ENCODE results near the gene PODN.

PODN gene

DNA sequence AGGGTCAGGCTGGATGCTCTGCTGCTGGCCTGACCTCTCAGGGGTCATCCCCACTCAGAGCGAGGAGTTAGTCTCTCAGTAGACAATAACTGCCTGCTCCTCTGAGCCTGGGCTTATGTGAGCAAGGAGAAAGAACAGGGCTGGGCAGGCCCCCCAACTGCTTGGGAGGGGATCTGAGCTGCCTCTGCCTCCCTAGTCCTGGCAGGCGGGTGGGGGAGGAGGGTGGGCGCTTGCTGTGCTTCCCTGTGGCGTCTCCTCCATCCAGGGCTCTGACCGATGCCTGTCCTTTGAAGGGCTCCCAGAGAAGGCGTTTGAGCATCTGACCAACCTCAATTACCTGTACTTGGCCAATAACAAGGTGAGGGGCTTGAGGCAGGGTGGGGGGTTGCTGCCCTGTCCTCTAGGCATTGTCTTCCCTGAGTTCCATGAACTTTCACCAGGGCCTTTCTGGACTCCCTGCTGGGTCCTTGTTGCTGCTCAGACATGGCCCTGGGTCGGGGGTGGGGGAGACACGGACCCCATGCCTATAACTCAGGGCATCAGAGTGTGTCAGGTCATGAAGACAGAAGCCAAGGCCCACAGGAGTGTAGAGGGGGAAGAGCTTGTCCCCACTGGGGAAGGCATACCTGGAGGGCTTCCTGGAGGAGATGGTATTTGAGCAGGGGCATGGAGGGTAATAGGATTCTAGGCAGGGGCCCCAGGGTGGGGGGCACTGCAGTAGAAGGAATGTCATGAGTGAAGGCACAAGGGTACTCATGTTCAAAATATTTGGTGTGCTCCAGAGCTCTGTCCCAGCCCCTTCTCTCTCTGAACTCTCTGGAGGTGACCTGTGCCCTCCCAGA is 12.5 kb downstream of the PODN start:
- no peaks in the 10 kb centered on the region for H3K27me3 ChIP-seq
- H3K4me3 ChIP-seq (ENCODE audit: low read depth, low read length): no peak overlapping the region
- TF ChIP-seq, protein P1, sequence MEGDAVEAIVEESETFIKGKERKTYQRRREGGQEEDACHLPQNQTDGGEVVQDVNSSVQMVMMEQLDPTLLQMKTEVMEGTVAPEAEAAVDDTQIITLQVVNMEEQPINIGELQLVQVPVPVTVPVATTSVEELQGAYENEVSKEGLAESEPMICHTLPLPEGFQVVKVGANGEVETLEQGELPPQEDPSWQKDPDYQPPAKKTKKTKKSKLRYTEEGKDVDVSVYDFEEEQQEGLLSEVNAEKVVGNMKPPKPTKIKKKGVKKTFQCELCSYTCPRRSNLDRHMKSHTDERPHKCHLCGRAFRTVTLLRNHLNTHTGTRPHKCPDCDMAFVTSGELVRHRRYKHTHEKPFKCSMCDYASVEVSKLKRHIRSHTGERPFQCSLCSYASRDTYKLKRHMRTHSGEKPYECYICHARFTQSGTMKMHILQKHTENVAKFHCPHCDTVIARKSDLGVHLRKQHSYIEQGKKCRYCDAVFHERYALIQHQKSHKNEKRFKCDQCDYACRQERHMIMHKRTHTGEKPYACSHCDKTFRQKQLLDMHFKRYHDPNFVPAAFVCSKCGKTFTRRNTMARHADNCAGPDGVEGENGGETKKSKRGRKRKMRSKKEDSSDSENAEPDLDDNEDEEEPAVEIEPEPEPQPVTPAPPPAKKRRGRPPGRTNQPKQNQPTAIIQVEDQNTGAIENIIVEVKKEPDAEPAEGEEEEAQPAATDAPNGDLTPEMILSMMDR (IDR thresholded peaks at IDR 0.05; ENCODE audit: low read depth, low read length): no peak
- no peaks in the 10 kb centered on the region for H3K4me1 ChIP-seq
- no peaks in the 10 kb centered on the region for H3K36me3 ChIP-seq
- H3K9me3 ChIP-seq: no peaks in the 10 kb centered on the region
- DNase-seq: no peak

DNA sequence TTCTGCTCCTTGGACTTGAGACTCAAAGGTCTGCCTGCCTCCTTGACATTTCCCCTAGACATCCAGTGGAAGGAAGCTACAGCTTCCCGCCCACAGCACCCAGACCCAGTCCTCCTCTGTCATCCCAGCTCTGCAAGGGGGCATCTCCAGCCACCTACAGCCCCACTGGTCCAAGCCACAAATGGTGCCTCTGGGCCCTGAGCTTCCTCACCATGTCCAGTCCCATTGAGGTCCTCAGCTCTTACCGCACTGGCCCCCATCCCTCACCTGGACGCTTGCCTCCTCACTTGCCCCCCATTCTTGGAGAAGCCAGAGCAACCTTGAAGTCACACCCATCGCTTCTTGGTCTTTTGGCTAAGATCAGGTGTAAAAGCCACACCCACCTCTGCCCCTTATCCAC is 13.2 kb downstream of the PODN start:
- Histone ChIP-seq H3K4me1 (no peaks in the 10 kb centered on the region), H3K4me3 (ENCODE audit: low read depth, low read length) (no peak overlapping the region), H3K36me3 (no peaks in the 10 kb centered on the region), H3K9me3 (no peaks in the 10 kb centered on the region), H3K27me3 (no peaks in the 10 kb centered on the region)
- DNase-seq: no peak
- TF ChIP-seq, protein P1 (IDR thresholded peaks at IDR 0.05; ENCODE audit: low read depth, low read length): no peak

DNA sequence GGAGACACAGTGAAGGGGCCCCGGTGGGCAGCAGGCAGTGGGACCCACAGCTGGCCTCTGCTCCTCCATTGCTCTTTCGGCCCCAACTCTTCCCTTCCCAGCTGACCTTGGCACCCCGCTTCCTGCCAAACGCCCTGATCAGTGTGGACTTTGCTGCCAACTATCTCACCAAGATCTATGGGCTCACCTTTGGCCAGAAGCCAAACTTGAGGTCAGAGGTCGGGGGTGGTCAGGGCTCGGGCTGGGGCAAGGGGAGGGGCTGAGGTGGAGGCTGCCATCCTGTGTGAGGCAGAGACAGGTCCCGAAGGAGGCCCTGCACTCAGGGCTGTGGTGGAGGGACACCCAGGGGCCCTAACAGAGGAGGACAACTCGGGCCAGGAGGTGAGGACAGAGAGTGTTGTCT is 13.7 kb downstream of the PODN start:
- H3K27me3 ChIP-seq: no peaks in the 10 kb centered on the region
- H3K4me3 ChIP-seq (ENCODE audit: low read depth, low read length): no peak overlapping the region
- TF ChIP-seq, protein P1 (IDR thresholded peaks at IDR 0.05; ENCODE audit: low read depth, low read length): no peak
- no peaks in the 10 kb centered on the region for H3K9me3 ChIP-seq
- H3K4me1 ChIP-seq: no peaks in the 10 kb centered on the region
- DNase-seq: no peak
- no peaks in the 10 kb centered on the region for H3K36me3 ChIP-seq

DNA sequence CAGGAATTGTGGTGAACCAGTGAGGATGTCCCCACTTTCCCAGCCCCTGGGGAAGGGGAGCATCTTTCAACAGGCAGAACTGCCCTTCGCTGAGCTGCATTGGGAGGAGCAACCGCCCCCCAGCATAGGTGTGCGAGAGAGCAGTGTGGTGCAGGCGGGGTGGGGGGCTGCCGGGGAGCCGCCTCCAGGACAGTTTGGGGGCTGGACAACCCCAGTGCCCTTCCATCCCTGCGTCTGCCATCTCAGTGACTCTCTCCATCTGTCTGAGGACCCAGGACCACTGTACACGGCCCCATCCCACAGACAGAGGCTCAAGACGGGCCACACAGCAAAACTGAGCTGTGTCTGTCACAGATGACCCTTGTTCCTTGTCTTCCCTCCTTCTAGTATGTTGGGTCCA is 14.2 kb downstream of the PODN start:
- H3K9me3 ChIP-seq: no peaks in the 10 kb centered on the region
- no peak overlapping the region for H3K4me3 ChIP-seq (ENCODE audit: low read depth, low read length)
- TF ChIP-seq, protein P1 (IDR thresholded peaks at IDR 0.05; ENCODE audit: low read depth, low read length): no peak
- DNase-seq: no peak
- H3K27me3 ChIP-seq: no peaks in the 10 kb centered on the region
- H3K4me1 ChIP-seq: no peaks in the 10 kb centered on the region
- no peaks in the 10 kb centered on the region for H3K36me3 ChIP-seq

DNA sequence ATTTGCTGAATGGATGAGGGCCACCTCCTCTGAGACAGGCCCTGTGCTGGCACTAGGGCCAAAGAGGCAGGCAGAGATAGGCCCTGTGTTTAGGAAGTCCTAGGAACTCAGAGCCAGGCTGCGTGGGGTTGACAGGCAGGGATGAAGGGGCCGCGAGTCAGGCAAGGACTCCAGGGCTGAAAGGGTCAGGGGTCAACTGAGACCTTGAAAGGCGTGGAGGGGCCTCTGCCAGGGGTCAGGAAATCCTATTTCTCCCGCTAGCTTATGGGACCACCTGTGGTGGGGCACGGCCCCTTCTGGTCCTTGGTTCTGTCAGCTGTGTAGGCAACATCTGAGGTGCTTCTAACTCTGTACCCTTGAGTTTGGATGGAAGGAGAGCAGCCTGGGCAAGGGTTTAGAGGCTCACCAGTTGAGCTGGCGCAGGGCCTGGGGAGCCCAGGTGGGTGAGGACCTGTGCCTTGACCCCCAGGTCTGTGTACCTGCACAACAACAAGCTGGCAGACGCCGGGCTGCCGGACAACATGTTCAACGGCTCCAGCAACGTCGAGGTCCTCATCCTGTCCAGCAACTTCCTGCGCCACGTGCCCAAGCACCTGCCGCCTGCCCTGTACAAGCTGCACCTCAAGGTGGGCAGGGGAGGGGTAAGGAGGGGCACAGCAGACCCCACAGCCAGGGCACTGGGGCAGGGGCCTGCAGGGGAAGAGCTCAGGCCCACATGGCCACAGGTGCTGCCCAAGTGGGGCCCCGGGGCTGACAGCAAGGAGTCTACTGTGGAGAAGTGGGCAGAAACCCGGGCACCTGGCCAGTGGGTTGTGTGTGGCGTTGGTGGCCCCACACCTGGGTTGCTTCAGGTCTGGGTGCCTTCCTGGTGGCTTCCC is 14.9 kb downstream of the PODN start:
- Histone ChIP-seq H3K4me3 (ENCODE audit: low read depth, low read length) (no peak overlapping the region), H3K27me3 (no peaks in the 10 kb centered on the region), H3K9me3 (no peaks in the 10 kb centered on the region), H3K36me3 (no peaks in the 10 kb centered on the region), H3K4me1 (no peaks in the 10 kb centered on the region)
- no peak for DNase-seq
- TF ChIP-seq, protein P1 (IDR thresholded peaks at IDR 0.05; ENCODE audit: low read depth, low read length): no peak

DNA sequence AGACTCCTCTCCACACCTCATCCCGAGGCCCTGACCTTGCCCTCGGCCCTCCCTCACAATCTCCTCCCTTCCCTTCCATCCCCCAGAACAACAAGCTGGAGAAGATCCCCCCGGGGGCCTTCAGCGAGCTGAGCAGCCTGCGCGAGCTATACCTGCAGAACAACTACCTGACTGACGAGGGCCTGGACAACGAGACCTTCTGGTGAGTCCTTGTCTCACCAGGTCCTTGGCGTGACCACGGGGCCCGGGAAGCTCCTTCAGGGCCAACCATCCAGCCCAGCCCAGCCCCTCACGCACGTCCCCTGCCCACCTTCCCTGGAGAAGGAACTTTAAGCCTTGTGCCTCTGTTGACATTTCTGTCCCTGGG is 15.6 kb downstream of the PODN start:
- TF ChIP-seq, protein P1 (IDR thresholded peaks at IDR 0.05; ENCODE audit: low read depth, low read length): no peak
- H3K4me1 ChIP-seq: no peaks in the 10 kb centered on the region
- DNase-seq: no peak
- no peaks in the 10 kb centered on the region for H3K27me3 ChIP-seq
- no peak overlapping the region for H3K4me3 ChIP-seq (ENCODE audit: low read depth, low read length)
- no peaks in the 10 kb centered on the region for H3K36me3 ChIP-seq
- H3K9me3 ChIP-seq: no peaks in the 10 kb centered on the region
